Osteocyte (in vitro differentiated cells): Measurements from ENCODE around the gene FOXJ1. TPM values are rescaled to one million over a fixed set of nuclear protein-coding genes. Genes with fewer than 3 reads are reported as not detected.

Experiments used
- DNase-seq: peaks from one replicate; pipeline ENCODE4 v3.0.0; 2021; ENCODE audit warnings: mixed read lengths; ENCODE audit not compliant: unreplicated experiment; ENCODE audit errors: extremely low spot score
- H3K27ac Mint-ChIP-seq: one replicate; pipeline ENCODE4 v1.8.0; 2021; ENCODE audit warnings: mild to moderate bottlenecking, mixed read lengths; ENCODE audit not compliant: unreplicated experiment
- H3K27me3 Mint-ChIP-seq: one replicate; pipeline ENCODE4 v1.8.0; 2021; ENCODE audit warnings: mixed read lengths; ENCODE audit not compliant: unreplicated experiment
- H3K36me3 Mint-ChIP-seq: one replicate; pipeline ENCODE4 v1.8.0; 2021; ENCODE audit warnings: mixed read lengths; ENCODE audit not compliant: unreplicated experiment
- H3K4me1 Mint-ChIP-seq: one replicate; pipeline ENCODE4 v1.8.0; 2021; ENCODE audit warnings: mixed read lengths; ENCODE audit not compliant: unreplicated experiment
- H3K4me3 Mint-ChIP-seq: one replicate; pipeline ENCODE4 v1.8.0; 2021; ENCODE audit warnings: mild to moderate bottlenecking, moderate library complexity, mixed read lengths; ENCODE audit not compliant: unreplicated experiment
- H3K9me3 Mint-ChIP-seq: one replicate; pipeline ENCODE4 v1.8.0; 2021; ENCODE audit warnings: mixed read lengths; ENCODE audit not compliant: unreplicated experiment
- CTCF ChIP-seq: fragments of 200-600 bp; sonication (generic); IDR thresholded peaks from 2 replicates; pipeline ENCODE4 v1.5.0; 2021; ENCODE audit warnings: antibody characterized with exemption, mild to moderate bottlenecking, moderate library complexity
- total RNA-seq: library from RNA; stranded (reverse); gene quantifications from 2 replicates; pipeline ENCODE4 v1.2.1, GENCODE V29; 2021

Gene FOXJ1
- total RNA-seq, 1 donor from 2014 or later, result 0.13 TPM

DNA sequence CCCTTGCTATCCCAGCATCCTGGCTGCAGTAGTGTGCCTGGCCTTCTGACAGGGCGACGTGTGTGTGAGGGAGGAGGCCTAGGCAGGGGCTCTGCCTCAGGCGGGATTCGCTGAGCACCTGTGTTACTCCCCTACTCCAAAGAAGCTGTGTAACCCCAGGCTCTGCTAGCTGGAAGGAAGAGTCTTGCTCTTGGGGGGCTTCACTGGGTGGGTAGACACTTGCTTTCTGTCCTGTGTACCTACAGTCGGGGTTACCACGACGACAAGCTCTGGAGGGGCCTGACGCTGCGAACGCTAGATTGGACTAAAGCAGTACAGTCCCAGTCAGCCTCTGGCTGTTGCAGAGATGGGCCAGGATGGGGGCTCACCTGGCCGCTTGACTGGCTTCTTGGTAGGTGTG lies 47.0 kb downstream of the FOXJ1 start:
- Mint-ChIP-seq H3K4me3 (no peak overlapping the region), H3K4me1 (peaks cover 2% of the 10 kb centered on the region), H3K36me3 (peaks cover 44% of the 10 kb centered on the region), H3K9me3 (no peaks in the 10 kb centered on the region), H3K27ac (no peak overlapping the region), H3K27me3 (no peaks in the 10 kb centered on the region)
- no peak for DNase-seq
- no peak for TF ChIP-seq CTCF

DNA sequence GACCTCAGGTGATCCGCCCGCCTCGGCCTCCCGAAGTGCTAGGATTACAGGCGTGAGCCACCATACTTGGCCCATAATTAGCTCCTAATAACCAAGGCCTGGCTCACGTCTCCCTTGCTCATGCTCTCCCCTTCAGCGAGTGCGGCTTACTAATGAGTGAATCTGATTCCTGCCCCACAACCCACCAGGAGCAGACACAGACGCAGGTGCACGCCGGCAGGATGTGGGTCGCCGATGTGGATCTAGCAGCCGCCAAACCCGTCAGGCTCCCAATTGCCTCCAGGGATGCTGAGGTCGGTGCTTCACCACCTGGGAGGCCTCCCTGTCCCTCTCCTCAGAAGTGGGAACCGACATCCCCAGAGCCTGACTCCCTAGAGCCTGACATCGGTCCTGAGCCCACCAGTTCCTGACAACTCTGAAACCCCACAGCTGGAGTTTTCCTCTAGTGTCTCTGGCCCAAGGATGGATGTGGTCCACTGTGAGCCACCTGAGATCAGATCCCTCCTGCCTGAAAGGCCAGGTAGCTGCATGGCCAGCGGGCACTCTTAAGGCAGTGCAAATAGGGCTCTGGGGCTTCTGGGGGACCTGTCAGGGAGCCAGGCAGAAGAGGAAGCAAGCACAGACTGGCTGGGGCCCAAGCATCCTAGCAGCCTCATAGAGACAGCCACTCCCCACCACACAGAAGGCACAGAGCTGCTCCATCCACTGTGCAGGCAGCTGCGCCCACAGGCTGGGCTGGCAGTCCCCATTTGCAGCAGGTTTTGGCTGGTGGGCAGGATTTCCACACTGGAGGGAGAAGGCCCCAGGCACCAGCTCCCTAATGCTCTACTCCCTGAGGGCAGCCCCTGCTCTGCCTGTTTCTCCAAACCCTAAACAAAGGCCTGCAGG lies 48.3 kb downstream of the FOXJ1 start:
- Mint-ChIP-seq H3K27me3 (no peaks in the 10 kb centered on the region), H3K9me3 (no peaks in the 10 kb centered on the region), H3K27ac (no peak overlapping the region), H3K4me1 (peaks cover 2% of the 10 kb centered on the region), H3K36me3 (peaks cover 43% of the 10 kb centered on the region), H3K4me3 (no peak overlapping the region)
- no peak for TF ChIP-seq CTCF
- DNase-seq, result no peak

DNA sequence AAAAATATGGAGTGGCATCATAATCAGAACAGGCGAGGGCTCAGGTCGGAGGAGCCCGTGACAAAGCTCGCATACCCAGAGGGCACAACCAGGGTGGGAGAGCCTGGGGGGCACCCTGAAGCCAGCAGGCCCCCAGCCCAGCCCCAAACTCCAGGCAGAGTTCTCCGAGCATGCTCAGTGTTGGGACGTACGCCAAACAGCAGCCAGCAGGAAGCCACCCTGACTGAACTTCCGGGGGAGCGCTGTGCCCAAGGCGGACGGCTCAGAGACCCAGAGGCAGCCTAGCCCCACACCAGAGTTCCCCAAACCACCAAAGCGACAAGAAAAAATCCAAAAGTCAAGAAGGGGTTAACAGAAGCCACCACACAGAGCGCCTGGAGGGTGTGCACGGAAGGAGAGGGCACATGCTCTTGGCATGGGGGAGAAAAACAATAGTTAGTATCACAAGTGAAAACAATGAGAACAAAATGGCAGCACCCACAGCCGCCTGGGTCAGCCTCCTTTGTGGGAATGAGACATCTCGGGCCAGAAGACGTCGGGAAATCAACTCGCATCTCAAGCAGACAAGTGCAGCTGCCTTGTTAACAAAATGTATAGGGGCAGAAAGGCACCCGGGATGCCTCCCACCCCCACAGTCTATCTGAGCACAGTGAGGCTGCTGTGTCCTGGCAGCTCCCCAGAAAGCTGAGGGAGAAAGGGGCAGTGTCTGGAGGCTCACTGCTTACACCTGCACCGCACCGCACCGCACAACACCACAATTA lies 49.3 kb downstream of the FOXJ1 start:
- Mint-ChIP-seq H3K27me3 (no peaks in the 10 kb centered on the region), H3K36me3 (peaks cover 37% of the 10 kb centered on the region), H3K4me1 (peaks cover 2% of the 10 kb centered on the region), H3K4me3 (no peak overlapping the region), H3K27ac (no peak overlapping the region), H3K9me3 (no peaks in the 10 kb centered on the region)
- no peak for TF ChIP-seq CTCF
- no peak for DNase-seq

- H3K36me3 Mint-ChIP-seq, result peaks cover 36% of the 10 kb centered on the region
- TF ChIP-seq CTCF, result no peak
- no peak overlapping the region for H3K27ac Mint-ChIP-seq
- DNase-seq, result no peak
- H3K9me3 Mint-ChIP-seq, result no peaks in the 10 kb centered on the region
- H3K4me1 Mint-ChIP-seq, result no peaks in the 10 kb centered on the region
- no peaks in the 10 kb centered on the region for H3K27me3 Mint-ChIP-seq
- no peak overlapping the region for H3K4me3 Mint-ChIP-seq
Measured at GRCh38 chr17:76090517-76091129, 50.4 kb downstream of the FOXJ1 start.
